HG02870 (cell line): ENCODE results near the gene KCNAB2.

Experiments
- ATAC-seq: cut with Tn5 transposase; IDR thresholded peaks from one replicate; pipeline ENCODE4 v1.9.1; 2021; ENCODE audit warnings: mild to moderate bottlenecking, moderate library complexity; ENCODE audit not compliant: unreplicated experiment

Gene KCNAB2

DNA sequence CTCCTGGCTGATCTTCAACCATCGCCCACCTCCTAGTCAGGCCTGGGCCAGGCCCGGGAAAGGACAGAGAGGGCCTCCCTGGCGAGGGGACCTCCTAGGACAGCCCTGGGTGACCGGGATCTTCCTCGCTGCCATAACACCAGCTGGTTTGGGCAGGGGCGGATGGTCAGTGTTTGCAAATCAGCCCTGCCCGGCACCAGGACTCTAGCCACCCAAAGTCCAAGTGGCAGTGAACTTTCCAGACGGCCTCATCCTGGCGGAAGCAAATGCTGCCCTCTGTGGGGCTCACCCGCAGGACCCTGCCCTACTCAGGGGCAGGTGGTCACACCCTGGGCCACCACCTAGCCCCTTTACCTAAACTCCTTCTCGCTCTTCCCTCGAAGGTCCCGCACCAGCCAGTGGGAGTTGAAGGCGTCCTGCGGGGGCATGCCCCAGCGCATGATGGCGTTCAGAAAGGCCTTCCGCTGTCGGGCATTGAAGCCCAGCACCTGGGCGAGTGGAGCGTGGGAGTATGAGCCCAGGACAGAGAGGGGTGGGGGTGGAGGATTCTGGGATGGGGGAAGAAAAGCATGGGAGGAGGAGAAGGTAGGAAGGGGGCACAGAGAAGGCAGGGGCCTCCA, 79.2 kb downstream of the KCNAB2 start:
- no peak for ATAC-seq

DNA sequence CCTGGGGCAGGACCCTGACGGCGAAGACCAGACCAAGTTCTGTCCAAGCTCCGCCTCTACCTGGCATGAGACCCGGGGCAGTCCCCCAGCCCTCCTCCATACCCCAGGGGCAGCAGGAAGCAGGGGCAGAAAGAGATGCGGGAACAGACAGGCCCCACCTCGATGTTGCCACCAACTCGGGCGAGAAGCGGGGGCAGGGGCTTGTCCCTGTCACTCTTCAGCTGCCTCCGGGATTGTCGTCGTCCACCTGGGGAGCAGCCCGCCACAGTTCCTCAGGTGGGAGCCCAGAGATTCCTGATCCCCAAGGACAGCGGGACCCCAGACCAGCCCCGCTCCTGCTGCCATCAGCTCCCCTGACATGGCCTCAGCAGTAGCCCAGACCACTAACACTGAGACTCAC, 79.7 kb downstream of the KCNAB2 start:
- ATAC-seq = no peak

DNA sequence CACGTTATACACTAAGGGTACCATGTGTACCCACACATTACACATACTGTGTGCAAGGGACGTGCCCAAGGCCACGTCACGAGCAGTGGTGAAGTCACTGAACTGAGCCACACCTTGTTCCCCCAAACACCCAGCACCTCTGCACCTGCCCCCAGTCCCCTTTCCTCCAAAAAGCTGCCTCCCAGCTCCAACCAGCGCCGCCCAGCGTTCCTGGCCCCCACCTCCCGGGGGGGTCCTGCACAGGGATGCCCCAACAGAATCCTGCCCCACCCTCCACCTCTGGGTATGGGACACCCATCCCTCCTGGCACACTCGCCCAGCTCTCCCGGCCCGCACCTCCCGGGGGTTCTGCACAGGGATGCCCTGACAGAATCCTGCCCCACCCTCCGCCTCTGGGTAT, 80.3 kb downstream of the KCNAB2 start:
- ATAC-seq = no peak

DNA sequence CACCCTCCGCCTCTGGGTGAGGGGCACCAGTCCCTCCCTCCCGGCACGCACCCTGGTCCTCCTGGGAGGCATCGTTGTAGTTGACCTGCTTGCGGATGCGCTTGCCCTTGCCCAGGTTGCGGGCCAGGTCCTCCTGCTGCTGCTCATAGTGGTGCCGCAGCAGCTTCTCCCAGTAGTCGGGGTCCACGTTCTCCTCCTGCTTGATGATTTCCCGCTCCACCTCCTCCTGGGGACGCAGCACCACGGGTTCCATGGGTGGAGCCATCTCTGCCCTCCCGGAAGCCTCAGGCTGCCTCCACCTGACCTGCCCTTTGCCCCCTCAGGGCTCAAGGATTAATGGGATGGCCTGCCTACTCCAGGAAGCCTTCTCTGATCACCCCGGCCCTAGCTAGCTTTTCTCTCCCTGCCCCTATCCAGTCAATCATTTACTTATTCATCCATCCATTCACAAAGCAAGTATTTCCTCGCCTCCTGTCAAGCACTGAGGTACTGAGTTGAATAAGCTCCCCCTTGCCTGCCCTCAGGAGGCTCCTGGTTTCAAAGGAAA, 80.9 kb downstream of the KCNAB2 start:
- ATAC-seq = no peak

DNA sequence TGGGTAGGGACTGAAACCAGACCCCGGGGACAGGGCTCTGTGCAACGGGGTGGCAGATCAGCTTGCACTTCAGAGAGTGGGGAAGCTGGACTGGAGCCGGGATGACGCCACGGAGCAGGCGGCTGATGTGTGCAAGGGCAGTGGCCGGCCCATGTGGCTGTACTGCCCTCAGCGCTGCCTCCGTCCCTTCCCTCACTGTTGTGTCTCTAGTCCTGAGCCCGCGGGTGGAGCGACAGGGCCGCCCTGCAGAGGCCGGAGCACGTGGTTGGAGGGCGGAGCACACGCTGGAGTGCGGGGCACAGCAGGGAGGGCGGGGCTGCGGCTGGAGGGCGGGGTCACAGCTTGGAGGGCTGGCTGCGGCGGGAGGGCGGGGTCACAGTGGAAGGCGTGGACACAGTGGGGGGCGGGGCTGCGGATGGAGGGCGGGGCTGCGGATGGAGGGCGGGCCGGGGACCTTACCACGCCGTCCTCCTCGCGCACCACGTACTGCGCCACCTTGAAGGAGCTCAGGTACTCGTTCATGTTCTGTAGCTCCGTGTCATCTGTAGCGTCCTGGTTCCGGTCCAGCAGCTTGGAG, 82.0 kb downstream of the KCNAB2 start:
- ATAC-seq = no peak

DNA sequence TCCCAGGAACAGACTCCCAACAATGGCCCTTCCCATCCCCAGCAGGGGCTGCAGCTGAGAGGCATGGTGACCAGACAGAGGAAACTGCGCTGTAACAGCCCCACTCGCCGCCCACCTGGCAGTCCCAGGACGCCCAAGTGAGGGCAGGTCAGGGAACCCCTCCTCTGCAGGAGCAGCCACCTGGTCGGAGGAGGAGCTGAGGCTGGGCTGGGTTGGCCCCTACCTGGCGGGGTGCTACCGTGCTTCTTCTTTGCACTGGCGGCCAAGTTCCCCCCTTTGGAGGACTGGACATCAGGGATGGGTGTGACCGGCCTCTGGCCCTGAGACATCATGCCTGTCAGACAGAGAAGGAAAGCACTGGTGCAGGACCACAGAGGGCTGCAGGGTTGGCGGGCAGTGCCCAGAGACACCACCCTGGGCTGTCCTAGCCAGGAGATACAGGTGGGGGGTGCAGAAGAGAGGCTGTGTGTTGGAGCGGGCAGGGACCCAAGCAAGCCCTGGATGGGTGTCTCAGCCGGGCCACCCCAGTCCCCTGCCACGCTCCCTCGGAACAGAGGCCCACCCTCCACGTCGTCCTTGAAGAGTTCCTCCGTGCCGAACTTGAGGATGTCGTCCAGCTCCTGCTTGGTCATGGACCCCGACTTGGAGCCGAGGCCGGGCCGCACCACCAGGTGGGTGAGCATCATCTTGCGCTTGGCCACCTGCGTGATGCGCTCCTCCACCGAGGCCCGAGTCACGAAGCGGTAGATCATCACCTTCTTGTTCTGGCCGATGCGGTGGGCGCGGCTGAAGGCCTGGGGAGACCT, 82.8 kb downstream of the KCNAB2 start:
- ATAC-seq = no peak

DNA sequence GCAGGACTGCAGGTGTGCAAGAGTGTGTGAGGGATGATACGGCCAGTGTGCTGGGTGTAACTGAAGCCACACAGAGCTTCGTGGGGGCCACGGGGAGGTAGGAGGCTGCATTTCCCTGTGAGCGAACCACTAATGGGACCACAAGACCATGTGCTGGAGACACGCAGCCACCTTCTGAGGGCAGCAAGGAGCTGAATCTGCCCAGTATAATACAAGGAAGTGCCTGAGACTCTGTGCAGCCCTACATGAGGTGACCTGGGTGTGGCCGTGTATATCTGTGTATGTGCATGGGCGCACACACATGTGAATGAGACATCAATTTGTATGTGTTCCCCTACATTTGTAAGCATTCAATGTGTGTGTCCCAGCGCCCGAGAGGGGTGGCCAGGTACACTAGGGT, 83.6 kb downstream of the KCNAB2 start:
- ATAC-seq = no peak

DNA sequence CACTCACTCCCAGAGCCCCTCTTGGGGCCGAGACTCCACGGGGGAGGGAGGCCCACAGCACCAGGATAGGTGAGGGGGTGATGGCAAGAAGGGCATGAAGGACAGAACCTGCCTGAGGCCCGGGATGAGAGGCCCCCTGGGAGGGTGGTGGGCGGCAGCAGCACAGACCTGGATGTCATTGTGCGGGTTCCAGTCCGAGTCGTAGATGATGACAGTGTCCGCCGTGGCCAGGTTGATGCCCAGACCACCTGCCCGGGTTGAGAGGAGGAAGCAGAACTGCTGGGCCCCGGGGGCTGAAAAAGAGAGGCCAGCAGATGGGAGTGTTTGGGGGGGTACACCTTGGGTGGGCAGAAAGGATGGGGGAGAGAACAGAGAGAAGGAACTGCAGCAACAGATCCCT, 84.3 kb downstream of the KCNAB2 start:
- ATAC-seq = no peak

DNA sequence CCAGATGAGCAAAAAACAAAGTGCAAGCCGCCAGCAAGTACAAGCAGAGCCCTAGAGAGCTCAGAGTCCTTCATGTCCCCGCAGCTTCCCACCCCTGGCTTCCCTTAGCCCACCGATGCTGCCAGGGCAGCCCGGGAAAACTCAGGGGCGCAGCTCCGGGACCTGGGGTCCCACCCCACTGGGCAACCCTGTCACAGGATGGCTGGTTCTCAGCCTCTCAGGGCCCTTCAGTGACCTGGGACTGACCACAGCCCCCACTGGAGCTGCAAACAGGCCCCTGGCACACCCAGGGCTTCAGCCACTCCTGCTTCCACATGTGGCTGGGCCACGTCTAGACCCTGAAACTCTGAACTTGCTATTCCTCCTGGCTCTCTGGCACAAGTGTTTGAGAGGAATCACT, 84.9 kb downstream of the KCNAB2 start:
- ATAC-seq = no peak

DNA sequence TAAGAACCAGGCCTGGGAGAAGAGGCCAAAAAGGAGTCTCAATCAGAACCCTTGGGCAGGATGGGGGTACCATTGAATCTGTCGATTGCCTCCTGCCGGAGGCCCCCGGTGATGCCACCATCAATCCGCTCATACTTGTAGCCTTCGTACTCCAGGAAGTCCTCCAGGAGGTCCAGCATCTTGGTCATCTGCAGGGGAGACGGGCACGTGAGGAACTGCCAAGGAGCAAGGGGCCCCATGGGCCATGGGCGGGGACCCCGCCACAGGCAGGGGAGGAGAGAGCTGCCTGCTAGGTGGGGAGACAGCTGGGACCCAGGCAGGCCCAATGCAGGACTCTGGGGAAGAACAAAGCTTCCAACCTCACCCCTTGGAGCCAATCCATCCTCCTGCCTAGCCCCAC, 85.9 kb downstream of the KCNAB2 start:
- no peak for ATAC-seq

DNA sequence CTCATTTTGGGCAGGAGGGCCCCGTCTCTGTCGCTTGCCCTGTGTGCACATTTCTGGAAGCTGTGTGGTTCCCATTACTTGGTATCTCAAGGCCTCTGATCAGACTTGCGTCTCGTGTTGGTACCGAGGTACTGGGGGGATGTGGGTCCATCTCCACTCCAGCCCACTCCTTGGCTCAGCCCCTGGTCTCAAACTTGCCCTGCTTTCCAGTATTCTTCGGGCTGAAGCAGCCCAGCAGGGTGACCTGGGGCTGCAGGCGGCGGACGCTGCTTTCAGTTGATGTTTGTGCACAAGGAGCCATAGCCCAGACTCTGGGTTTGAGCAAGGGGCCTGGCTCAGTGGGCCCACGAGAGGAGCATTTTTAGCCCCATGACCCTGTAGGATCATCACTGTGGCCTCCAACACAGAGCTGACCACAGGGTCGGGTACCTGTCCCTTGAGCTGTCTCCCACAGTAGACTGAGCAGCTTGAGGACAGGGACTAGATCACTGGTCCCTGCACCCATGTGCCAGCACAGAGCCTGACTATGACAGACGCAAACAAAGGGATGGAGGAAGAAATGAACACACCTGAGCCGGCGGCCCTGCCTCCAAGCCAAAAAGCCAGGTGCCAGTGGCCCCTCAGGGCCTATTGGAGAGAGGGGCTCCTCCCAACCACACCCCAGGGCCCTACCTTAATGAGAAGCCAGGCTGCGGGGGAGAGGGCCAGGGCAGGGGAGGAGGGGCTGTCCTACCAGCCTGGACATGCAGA, 87.6 kb downstream of the KCNAB2 start:
- no peak for ATAC-seq

DNA sequence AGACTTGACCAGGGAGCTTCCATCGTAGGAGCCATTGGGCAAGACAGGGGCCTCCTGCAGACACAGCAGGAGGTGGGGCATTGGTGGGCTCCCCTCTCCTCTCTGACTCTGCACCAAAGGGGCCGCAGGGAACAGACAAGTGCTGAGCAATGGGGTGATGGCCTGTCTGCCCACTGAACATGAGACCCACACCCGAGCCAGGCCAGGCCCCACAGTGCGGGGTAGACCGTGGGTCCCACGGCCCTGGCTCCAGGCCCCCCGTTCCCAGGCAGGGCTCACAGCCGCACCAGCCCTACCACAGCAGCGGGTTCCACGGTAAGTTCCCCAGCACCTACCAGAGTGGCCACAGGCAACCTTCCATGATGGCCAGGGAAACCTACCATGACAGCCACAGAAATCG, 88.5 kb downstream of the KCNAB2 start:
- no peak for ATAC-seq

DNA sequence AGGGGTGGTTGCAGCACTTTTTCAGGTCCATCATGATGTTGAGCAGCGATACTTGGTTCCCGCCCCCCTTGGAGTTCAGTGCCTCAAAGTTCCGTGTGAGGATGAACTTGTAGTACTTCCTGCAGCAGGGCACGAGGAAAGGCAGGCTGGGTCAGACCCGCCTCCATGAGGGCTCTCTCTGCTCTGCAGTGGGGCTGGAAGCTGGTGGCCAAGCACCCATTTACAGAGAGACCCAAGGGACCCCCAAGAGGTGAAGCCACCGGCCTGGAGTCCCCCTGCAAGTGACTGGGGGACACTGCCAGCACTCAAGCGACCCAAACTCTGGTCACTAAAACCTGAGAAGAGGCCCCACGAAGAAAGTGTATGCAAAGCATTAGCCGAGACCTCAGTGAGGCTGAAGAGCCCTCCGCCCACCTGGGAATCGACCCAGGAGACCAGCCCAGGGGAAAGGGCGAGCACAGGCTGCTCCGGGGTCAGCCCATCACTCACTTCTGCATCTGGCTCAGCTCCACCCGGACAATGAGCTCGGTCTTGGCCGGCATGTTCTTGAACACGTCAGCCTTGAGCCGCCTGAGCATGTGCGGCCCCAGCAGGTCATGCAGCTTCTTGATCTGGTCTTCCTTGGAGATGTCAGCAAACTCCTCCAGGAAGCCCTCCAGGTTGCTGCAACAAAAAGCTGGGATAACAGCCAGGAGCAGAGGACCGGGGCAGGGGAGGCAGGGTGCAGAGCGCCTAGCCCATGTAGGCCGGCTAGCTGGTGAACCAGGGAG, 89.2 kb downstream of the KCNAB2 start:
- no peak for ATAC-seq

DNA sequence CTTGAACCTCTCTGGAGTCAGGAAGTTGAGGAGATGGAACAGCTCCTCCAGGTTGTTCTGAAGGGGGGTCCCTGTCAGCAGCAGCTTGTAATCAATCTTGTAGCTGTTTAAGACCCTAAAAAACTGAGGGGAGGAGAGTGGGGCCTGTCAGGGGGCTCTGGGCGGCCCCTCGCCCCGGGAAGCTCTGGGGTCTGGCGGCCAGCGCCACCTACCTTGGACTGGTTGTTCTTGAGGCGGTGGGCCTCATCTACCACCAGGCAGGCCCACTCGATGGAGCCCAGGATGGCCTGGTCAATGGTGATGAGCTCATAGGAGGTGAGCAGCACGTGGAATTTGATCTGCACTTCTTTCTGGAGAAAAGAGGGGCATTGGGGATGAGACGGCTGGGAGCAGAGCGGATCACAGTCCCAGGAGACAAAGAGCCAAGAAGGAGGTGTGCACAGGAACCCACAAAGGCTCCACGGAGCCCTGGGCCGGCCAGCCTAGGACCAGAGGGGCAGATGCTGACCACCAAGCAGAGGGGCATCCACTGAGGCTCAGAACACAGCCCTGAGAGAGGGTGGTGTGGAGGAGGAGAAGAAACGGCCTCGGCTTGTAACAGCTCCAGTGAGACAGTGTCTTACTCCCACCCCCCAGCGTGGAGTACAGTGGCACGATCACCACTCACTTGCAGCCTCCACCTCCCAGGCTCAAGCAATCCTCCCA, 91.0 kb downstream of the KCNAB2 start:
- ATAC-seq = no peak

DNA sequence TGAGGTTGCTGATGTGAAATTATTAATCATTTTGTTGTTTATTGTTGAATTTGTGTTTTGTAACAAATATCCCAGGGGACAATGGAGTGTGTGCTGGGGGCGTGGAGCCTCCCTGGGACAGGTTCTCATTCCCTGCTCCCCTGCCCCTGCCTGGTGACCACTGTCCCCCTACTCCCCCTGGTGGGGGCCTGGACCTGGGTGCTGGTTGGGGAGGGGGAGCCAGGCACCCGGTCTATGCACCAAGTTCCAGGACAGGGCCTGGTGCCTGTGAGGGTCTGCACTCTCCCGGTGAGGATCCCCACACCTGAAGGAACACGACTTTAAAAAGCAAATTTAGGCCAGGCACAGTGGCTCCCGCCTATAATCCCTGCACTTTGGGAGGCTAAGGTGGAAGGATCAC, 92.1 kb downstream of the KCNAB2 start:
- ATAC-seq = no peak

DNA sequence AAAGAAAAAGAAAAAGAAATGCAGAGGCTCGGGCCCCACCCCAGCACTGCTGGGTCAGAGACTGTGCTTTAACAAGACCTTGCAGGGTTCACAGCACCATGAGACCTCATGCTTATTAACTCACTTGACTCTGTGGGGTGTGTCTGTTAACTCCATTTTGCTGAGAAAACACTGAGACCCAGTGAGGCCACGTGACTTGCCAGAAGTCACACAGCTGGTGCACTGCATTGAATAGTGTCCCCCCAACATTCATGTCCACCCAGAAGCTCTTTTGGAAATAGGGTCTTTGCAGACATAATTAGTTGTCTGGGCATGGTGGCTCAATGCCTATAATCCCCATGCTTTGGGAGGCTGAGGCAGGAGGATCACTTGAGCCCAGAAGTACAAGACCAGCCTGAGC, 94.7 kb downstream of the KCNAB2 start:
- ATAC-seq = no peak

DNA sequence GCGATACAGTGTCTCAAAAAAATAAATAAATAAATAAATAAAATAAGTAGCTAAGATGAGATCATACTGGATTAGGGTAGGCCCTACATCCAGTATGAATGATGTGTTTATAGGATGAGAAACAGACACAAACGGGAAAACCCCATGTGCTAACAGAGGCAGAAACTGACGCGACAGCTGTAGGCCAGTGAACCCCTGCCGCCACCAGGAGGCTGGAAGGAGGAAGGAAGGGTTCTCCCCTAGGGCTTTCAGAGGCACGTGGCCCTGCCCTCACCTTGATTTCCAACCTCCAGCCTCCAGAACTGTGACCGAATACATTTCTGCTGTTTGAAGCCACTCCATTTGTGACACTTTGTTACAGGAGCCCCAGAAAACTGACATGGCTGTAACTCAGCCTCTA, 95.9 kb downstream of the KCNAB2 start:
- ATAC-seq = no peak

DNA sequence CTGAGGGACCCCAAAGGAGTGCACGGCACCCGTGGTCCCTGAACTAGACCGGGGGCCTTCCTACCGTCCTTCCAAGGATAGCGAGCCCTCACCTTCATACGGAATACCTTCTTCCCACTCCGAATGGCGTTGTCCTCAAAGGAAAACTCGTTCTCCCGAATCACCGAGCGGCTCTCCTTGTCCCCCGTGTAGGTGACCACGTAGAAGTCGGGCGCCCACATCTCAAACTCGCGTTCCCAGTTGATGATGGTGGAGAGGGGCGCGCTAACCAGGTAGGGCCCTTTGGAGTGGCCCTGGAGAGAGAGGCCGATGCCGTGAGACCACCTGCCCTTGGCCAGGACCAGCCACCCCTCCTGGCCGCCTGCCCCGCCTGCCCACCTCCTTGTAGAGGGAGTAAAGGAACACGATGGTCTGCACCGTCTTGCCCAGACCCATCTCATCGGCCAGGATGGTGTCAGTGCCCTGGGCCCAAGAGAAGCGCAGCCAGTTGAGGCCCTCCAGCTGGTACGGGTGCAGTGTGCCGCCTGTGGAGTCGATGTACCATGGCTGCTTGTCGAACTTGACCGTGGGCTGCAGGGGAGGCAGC, 96.4 kb downstream of the KCNAB2 start:
- ATAC-seq = no peak

DNA sequence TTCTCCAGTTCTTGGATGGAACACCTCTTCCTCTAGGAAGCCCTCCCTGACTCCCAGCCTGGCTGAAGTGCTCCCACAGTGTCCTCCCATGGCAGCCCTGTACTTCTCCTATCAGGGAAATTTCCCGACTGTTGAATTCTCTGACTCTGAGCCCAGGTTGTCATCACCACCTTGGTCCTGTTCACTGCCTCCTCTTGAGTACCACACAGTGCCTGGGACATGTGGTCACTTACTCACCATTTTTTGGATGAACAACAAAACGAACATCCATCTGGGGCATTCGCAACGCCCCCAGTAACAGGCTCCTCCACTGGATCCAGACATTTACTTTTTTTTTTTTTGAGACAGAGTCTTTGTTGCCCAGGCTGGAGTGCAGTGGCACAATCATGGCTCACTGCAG, 97.0 kb downstream of the KCNAB2 start:
- ATAC-seq = no peak

DNA sequence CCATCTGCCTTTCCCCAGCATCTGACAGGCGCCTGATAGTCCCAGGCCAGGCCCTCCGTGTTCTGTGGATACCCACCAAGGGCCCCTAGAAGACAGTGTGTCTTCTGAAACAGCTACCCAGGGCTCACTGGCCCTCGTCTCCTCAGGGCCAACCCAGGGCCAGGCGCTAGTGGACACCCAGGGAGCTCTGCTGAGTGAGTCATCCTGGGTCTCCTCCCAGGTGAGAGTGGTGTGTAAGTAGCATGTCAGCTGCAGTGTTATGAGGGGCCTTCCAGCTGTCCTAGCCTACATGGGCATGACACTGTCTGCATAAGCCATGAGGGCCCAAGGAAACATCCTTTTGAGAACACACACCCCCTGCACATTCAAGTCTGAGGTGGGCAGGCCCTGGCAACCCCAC, 97.7 kb downstream of the KCNAB2 start:
- no peak for ATAC-seq
